Astrocyte (in vitro differentiated cells and primary cell): ENCODE measurements around the gene PRDM2. TPM values are rescaled to one million over a fixed set of nuclear protein-coding genes. Genes with fewer than 3 reads are reported as not detected.
A peak's percentile ranks its signal among the peaks of the same experiment; 100 is the strongest.

Experiments used
- DNase-seq: peaks from one replicate; pipeline ENCODE4 v3.0.0-alpha.2; 2010; ENCODE audit warnings: low read depth
- FAIRE-seq: peaks from 2 replicates; lab custom pipeline; 2011; peaks lifted over from hg19 to GRCh38; lab: Jason Lieb, UNC
- H2AFZ ChIP-seq: 2 replicates; pipeline ENCODE4 v1.6.0; 2012; ENCODE audit warnings: low read depth, low read length, inconsistent platforms
- H3K27ac ChIP-seq: 2 replicates; pipeline ENCODE4 v1.5.1; 2011; ENCODE audit warnings: low read depth, low read length, inconsistent platforms
- H3K27me3 ChIP-seq: 2 replicates; pipeline ENCODE4 v1.6.0; 2011; ENCODE audit warnings: low read length, inconsistent platforms; ENCODE audit not compliant: insufficient read depth
- H3K36me3 ChIP-seq: 2 replicates; pipeline ENCODE4 v1.5.1; 2011; ENCODE audit warnings: low read length, inconsistent platforms; ENCODE audit not compliant: insufficient read depth
- H3K4me1 ChIP-seq: 2 replicates; pipeline ENCODE4 v1.5.1; 2011; ENCODE audit warnings: low read length, inconsistent platforms; ENCODE audit not compliant: insufficient read depth
- H3K4me2 ChIP-seq: 2 replicates; pipeline ENCODE4 v1.6.0; 2012; ENCODE audit warnings: low read length, inconsistent platforms
- H3K4me3 ChIP-seq: 2 replicates; pipeline ENCODE4 v1.5.1; 2011; ENCODE audit warnings: low read depth, mild to moderate bottlenecking, low read length, inconsistent platforms; ENCODE audit not compliant: insufficient read depth
- H3K79me2 ChIP-seq: 2 replicates; pipeline ENCODE4 v1.6.0; 2012; ENCODE audit warnings: mild to moderate bottlenecking, low read length, inconsistent platforms; ENCODE audit not compliant: insufficient read depth
- H3K9ac ChIP-seq: 2 replicates; pipeline ENCODE4 v1.6.0; 2012; ENCODE audit warnings: mild to moderate bottlenecking, low read length, inconsistent platforms
- H3K9me3 ChIP-seq: 2 replicates; pipeline ENCODE4 v1.5.1; 2012; ENCODE audit warnings: low read depth, mild to moderate bottlenecking, low read length, inconsistent platforms; ENCODE audit not compliant: insufficient read depth
- H4K20me1 ChIP-seq: 2 replicates; pipeline ENCODE4 v1.6.0; 2012; ENCODE audit warnings: low read length, inconsistent platforms; ENCODE audit not compliant: insufficient read depth
- H3K27ac Mint-ChIP-seq: one replicate; pipeline ENCODE4 v1.8.0; 2021; ENCODE audit warnings: mild to moderate bottlenecking, mixed read lengths; ENCODE audit not compliant: unreplicated experiment
- H3K27me3 Mint-ChIP-seq: one replicate; pipeline ENCODE4 v1.8.0; 2021; ENCODE audit warnings: low read depth, mixed read lengths; ENCODE audit not compliant: unreplicated experiment
- H3K36me3 Mint-ChIP-seq: one replicate; pipeline ENCODE4 v1.8.0; 2021; ENCODE audit warnings: low read depth, mixed read lengths; ENCODE audit not compliant: unreplicated experiment
- H3K4me1 Mint-ChIP-seq: one replicate; pipeline ENCODE4 v1.8.0; 2021; ENCODE audit warnings: low read depth, mixed read lengths; ENCODE audit not compliant: unreplicated experiment
- H3K4me3 Mint-ChIP-seq: one replicate; pipeline ENCODE4 v1.8.0; 2021; ENCODE audit warnings: mild to moderate bottlenecking, moderate library complexity, mixed read lengths; ENCODE audit not compliant: unreplicated experiment
- H3K9me3 Mint-ChIP-seq: one replicate; pipeline ENCODE4 v1.8.0; 2021; ENCODE audit warnings: mild to moderate bottlenecking, mixed read lengths; ENCODE audit not compliant: unreplicated experiment
- EZH2 ChIP-seq: IDR thresholded peaks from 2 replicates; pipeline ENCODE4 v1.6.1; 2012; ENCODE audit warnings: mild to moderate bottlenecking, low read length, inconsistent platforms; ENCODE audit not compliant: insufficient read depth
- total RNA-seq: library from RNA; stranded (reverse); gene quantifications from 2 replicates; pipeline ENCODE4 v1.2.1, GENCODE V29; 2021
- TF ChIP-seq, protein P1 (sequence below): IDR thresholded peaks from 2 replicates; pipeline ENCODE4 v1.5.1; 2011; ENCODE audit warnings: low read depth, mild to moderate bottlenecking, inconsistent platforms, low read length, moderate library complexity; ENCODE audit not compliant: insufficient read depth

The PRDM2 gene
- total RNA-seq, 1 donor from 2014 or later, result 49.0 TPM

DNA sequence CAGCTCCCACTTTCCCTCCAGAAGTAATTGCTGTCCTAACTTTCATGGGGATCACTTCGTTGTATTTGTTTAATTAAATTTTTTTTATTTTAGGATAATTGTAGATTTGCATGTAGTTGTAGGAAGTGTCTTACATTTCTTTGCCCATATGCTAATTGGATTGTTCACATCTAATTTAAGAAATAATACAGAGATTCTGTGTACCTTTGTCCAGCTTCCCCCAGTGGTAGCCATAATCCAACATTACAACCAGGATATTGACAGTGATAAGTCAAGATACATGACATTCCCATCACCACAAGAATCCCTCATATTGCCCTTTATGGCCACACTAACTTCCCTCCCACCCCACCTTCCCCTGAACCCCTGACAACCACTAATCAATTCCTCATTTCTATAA, 136.6 kb downstream of the PRDM2 start:
- no peak for TF ChIP-seq EZH2
- TF ChIP-seq, protein P1, sequence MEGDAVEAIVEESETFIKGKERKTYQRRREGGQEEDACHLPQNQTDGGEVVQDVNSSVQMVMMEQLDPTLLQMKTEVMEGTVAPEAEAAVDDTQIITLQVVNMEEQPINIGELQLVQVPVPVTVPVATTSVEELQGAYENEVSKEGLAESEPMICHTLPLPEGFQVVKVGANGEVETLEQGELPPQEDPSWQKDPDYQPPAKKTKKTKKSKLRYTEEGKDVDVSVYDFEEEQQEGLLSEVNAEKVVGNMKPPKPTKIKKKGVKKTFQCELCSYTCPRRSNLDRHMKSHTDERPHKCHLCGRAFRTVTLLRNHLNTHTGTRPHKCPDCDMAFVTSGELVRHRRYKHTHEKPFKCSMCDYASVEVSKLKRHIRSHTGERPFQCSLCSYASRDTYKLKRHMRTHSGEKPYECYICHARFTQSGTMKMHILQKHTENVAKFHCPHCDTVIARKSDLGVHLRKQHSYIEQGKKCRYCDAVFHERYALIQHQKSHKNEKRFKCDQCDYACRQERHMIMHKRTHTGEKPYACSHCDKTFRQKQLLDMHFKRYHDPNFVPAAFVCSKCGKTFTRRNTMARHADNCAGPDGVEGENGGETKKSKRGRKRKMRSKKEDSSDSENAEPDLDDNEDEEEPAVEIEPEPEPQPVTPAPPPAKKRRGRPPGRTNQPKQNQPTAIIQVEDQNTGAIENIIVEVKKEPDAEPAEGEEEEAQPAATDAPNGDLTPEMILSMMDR, result no peak
- no peak overlapping the region for H3K4me3 ChIP-seq
- no peak overlapping the region for H2AFZ ChIP-seq
- FAIRE-seq (no peak), DNase-seq (no peak)
- H3K9me3 ChIP-seq, result no peaks in the 10 kb centered on the region
- no peak overlapping the region for H3K27ac Mint-ChIP-seq
- H3K36me3 ChIP-seq, result no peaks in the 10 kb centered on the region
- H3K27ac ChIP-seq, result no peak overlapping the region
- H3K4me3 Mint-ChIP-seq, result no peak overlapping the region
- no peak overlapping the region for H3K9ac ChIP-seq
- H3K4me2 ChIP-seq, result no peak overlapping the region
- H4K20me1 ChIP-seq, result no peaks in the 10 kb centered on the region
- H3K4me1 ChIP-seq, result no peaks in the 10 kb centered on the region
- peaks cover 32% of the 10 kb centered on the region for H3K27me3 Mint-ChIP-seq
- H3K4me1 Mint-ChIP-seq, result no peaks in the 10 kb centered on the region
- H3K27me3 ChIP-seq, result no peaks in the 10 kb centered on the region
- H3K9me3 Mint-ChIP-seq, result no peaks in the 10 kb centered on the region
- no peaks in the 10 kb centered on the region for H3K79me2 ChIP-seq
- no peaks in the 10 kb centered on the region for H3K36me3 Mint-ChIP-seq

GRCh38 chr1:13838236-13838635, 138.2 kb downstream of the PRDM2 start:
- peaks cover 30% of the 10 kb centered on the region for H3K27me3 Mint-ChIP-seq
- H2AFZ ChIP-seq, result no peak overlapping the region
- H3K4me1 Mint-ChIP-seq, result no peaks in the 10 kb centered on the region

GRCh38 chr1:13842497-13842896, 142.5 kb downstream of the PRDM2 start:
- DNase-seq, result no peak
- no peaks in the 10 kb centered on the region for H3K27me3 ChIP-seq
- no peaks in the 10 kb centered on the region for H3K36me3 ChIP-seq
- H4K20me1 ChIP-seq, result no peaks in the 10 kb centered on the region
- Mint-ChIP-seq H3K27me3 (peaks cover 18% of the 10 kb centered on the region), H3K36me3 (no peaks in the 10 kb centered on the region), H3K4me3 (no peak overlapping the region), H3K9me3 (no peaks in the 10 kb centered on the region), H3K4me1 (no peaks in the 10 kb centered on the region), H3K27ac (no peak overlapping the region)
- H3K9ac ChIP-seq, result no peak overlapping the region
- no peak overlapping the region for H3K4me3 ChIP-seq
- no peak overlapping the region for H3K27ac ChIP-seq
- peak; percentile 29 for FAIRE-seq
- H3K79me2 ChIP-seq, result no peaks in the 10 kb centered on the region
- no peak overlapping the region for H3K4me2 ChIP-seq
- TF ChIP-seq, protein P1, result no peak
- no peak for TF ChIP-seq EZH2
- no peaks in the 10 kb centered on the region for H3K4me1 ChIP-seq
- H2AFZ ChIP-seq, result no peak overlapping the region
- H3K9me3 ChIP-seq, result no peaks in the 10 kb centered on the region

More at GRCh38 chr1:13838236-13838635, 138.2 kb downstream of the PRDM2 start:
- no peak for FAIRE-seq
- no peak for DNase-seq
- Histone ChIP-seq H3K27me3 (no peaks in the 10 kb centered on the region), H3K36me3 (no peaks in the 10 kb centered on the region), H3K9me3 (no peaks in the 10 kb centered on the region), H3K4me1 (no peaks in the 10 kb centered on the region), H3K79me2 (no peaks in the 10 kb centered on the region), H3K9ac (no peak overlapping the region), H3K4me2 (no peak overlapping the region), H3K27ac (no peak overlapping the region), H4K20me1 (no peaks in the 10 kb centered on the region), H3K4me3 (no peak overlapping the region)
- Mint-ChIP-seq H3K27ac (no peak overlapping the region), H3K4me3 (no peak overlapping the region), H3K36me3 (no peaks in the 10 kb centered on the region), H3K9me3 (no peaks in the 10 kb centered on the region)
- TF ChIP-seq EZH2, result no peak
